HCT116 (cell line): ENCODE data around the gene KYAT1.

ENCODE experiments used
- CBX3 ChIP-seq: IDR thresholded peaks from 2 replicates; pipeline ENCODE4 v1.6.1; 2012; ENCODE audit warnings: low read depth
- POLR2A ChIP-seq: IDR thresholded peaks from 2 replicates; pipeline ENCODE4 v1.7.0; 2011; ENCODE audit warnings: borderline replicate concordance; ENCODE audit not compliant: insufficient read depth, insufficient read length; ENCODE audit errors: extremely low read depth
- POLR2AphosphoS5 ChIP-seq: IDR thresholded peaks from 2 replicates; pipeline ENCODE4 v1.6.1; 2011; ENCODE audit warnings: mild to moderate bottlenecking, low read depth, low read length, moderate library complexity
- SP1 ChIP-seq: IDR thresholded peaks from 2 replicates; pipeline ENCODE4 v1.6.1; 2012; ENCODE audit warnings: low read depth
- TCF7L2 ChIP-seq: IDR thresholded peaks from 2 replicates; pipeline ENCODE4 v1.7.0; 2011; ENCODE audit warnings: borderline replicate concordance, inconsistent platforms; ENCODE audit not compliant: insufficient read depth, insufficient read length; ENCODE audit errors: extremely low read depth
- ZFX ChIP-seq: fragments of 450-650 bp; IDR thresholded peaks from 2 replicates; pipeline ENCODE4 v1.6.1; 2017
- TF ChIP-seq, protein P1 (sequence below), 3 experiments: fragments of 200-600 bp in 1 of 3; sonication (generic) in 1 of 3; IDR thresholded peaks in 2 of 3; conservative IDR thresholded peaks in 1 of 3; 2 replicates each; pipeline ENCODE4 v1.5.1; 2012 to 2017; ENCODE audit warnings: low read depth in 2 of 3, low read length in 2 of 3, antibody characterized with exemption in 1 of 3, borderline replicate concordance in 1 of 3, control low read depth in 1 of 3, mild to moderate bottlenecking in 1 of 3, mixed read lengths in 1 of 3, mixed run types in 1 of 3, moderate library complexity in 1 of 3; ENCODE audit not compliant: insufficient read depth in 1 of 3

DNA sequence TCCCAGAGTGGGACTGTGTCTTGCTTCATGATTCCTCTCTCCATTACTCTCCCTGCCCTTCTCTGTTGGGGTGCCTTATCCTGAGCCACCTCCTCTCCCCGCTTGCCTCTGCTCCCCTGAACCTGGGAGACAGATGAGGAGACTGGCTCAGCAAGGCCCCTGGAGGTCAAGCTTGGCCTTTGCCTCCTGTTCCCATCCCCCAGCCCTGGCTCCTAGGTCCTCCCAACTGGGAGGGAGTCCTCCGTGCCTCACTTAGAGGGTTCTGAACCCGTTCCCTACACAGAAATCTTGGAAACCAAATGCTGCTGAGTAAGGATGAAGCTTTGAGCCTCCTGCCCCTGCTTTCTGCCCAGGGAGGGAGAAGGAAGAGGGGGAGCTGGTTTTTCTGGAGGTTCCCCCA is 73.2 kb downstream of the KYAT1 start:
- TF ChIP-seq CBX3: no peak
- TF ChIP-seq POLR2A: no peak
- TF ChIP-seq, protein P1, sequence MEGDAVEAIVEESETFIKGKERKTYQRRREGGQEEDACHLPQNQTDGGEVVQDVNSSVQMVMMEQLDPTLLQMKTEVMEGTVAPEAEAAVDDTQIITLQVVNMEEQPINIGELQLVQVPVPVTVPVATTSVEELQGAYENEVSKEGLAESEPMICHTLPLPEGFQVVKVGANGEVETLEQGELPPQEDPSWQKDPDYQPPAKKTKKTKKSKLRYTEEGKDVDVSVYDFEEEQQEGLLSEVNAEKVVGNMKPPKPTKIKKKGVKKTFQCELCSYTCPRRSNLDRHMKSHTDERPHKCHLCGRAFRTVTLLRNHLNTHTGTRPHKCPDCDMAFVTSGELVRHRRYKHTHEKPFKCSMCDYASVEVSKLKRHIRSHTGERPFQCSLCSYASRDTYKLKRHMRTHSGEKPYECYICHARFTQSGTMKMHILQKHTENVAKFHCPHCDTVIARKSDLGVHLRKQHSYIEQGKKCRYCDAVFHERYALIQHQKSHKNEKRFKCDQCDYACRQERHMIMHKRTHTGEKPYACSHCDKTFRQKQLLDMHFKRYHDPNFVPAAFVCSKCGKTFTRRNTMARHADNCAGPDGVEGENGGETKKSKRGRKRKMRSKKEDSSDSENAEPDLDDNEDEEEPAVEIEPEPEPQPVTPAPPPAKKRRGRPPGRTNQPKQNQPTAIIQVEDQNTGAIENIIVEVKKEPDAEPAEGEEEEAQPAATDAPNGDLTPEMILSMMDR (IDR thresholded peaks at IDR 0.05 in 2 of 3, conservative IDR thresholded peaks at IDR 0.05 in 1 of 3; ENCODE audit: borderline replicate concordance in 1 of 3, insufficient read depth in 1 of 3, low read depth in 2 of 3, low read length in 2 of 3): no peak
- TF ChIP-seq ZFX: no peak
- TF ChIP-seq POLR2AphosphoS5: no peak
- TF ChIP-seq SP1: no peak
- no peak for TF ChIP-seq TCF7L2
